Measurements from ENCODE around the gene ADAMTS6.
"Not testable (repeated sequence)": the region's sequence is repeated elsewhere in the genome, so short reads cannot be mapped to it uniquely, and the experiment has no call there.

The ADAMTS6 gene

GRCh38 chr5:65488038-65488687 lies 6.4 kb upstream of the ADAMTS6 start:
- not testable (repeated sequence) for H3K18ac ChIP-seq (ENCODE audit: low read length); H2AFZ ChIP-seq (ENCODE audit: low read length); H3K4me2 ChIP-seq (ENCODE audit: insufficient read depth, low read length, poor library complexity, severe bottlenecking); H2BK15ac ChIP-seq (ENCODE audit: low read length); H4K91ac ChIP-seq (ENCODE audit: low read depth, low read length, poor library complexity); H2BK12ac ChIP-seq (ENCODE audit: low read length); H2BK5ac ChIP-seq (ENCODE audit: low read length); DNase-seq (ENCODE audit: low spot score); H3K27me3 ChIP-seq (ENCODE audit: control insufficient read depth in 3 of 3, insufficient read depth in 3 of 3, low read depth in 1 of 3, low read length in 3 of 3); H3K4me1 ChIP-seq (ENCODE audit: control insufficient read depth in 2 of 2, insufficient read depth in 1 of 2, low read depth in 1 of 2, low read length in 2 of 2); H3K9ac ChIP-seq (ENCODE audit: low read depth, low read length, poor library complexity); H3K9me3 ChIP-seq (replicated peaks in 1 of 2; ENCODE audit: control insufficient read depth in 2 of 2, insufficient read depth in 1 of 2, low read depth in 1 of 2, low read length in 2 of 2); H4K8ac ChIP-seq (ENCODE audit: low read depth, low read length); H3K27ac ChIP-seq (replicated peaks; ENCODE audit: low read length); H2BK120ac ChIP-seq (ENCODE audit: low read depth, low read length); H3K79me1 ChIP-seq (ENCODE audit: low read depth, low read length); H3K14ac ChIP-seq (ENCODE audit: low read length); H3K4ac ChIP-seq (ENCODE audit: low read length); H3K23ac ChIP-seq (ENCODE audit: low read depth, low read length, poor library complexity); H3K4me3 ChIP-seq (ENCODE audit: low read length in 2 of 2); H2AK5ac ChIP-seq (ENCODE audit: low read depth, low read length)
- H3K36me3 ChIP-seq (replicated peaks in 1 of 2; ENCODE audit: control insufficient read depth in 2 of 2, insufficient read depth in 2 of 2, low read length in 2 of 2), result peaks cover 0 to 10% of the 10 kb centered on the region in 2 donors
- no CpG with 5 or more reads among the region's 7 CpGs for WGBS, 2 donors (ENCODE audit: extremely low coverage in 2 of 2, insufficient read length in 2 of 2, insufficient replicate concordance in 1 of 2)

- not testable (repeated sequence) for H3K9me3 ChIP-seq (replicated peaks in 1 of 2; ENCODE audit: control insufficient read depth in 2 of 2, insufficient read depth in 1 of 2, low read depth in 1 of 2, low read length in 2 of 2); H3K9ac ChIP-seq (ENCODE audit: low read depth, low read length, poor library complexity); H2AK5ac ChIP-seq (ENCODE audit: low read depth, low read length); H2BK5ac ChIP-seq (ENCODE audit: low read length); H3K27ac ChIP-seq (replicated peaks; ENCODE audit: low read length); H2BK12ac ChIP-seq (ENCODE audit: low read length); H3K4me1 ChIP-seq (ENCODE audit: control insufficient read depth in 2 of 2, insufficient read depth in 1 of 2, low read depth in 1 of 2, low read length in 2 of 2); DNase-seq (ENCODE audit: low spot score); H3K14ac ChIP-seq (ENCODE audit: low read length); H3K4me2 ChIP-seq (ENCODE audit: insufficient read depth, low read length, poor library complexity, severe bottlenecking); H3K27me3 ChIP-seq (ENCODE audit: control insufficient read depth in 3 of 3, insufficient read depth in 3 of 3, low read depth in 1 of 3, low read length in 3 of 3); H3K4me3 ChIP-seq (ENCODE audit: low read length in 2 of 2); H2BK120ac ChIP-seq (ENCODE audit: low read depth, low read length); H3K4ac ChIP-seq (ENCODE audit: low read length); H2AFZ ChIP-seq (ENCODE audit: low read length); H4K8ac ChIP-seq (ENCODE audit: low read depth, low read length); H3K79me1 ChIP-seq (ENCODE audit: low read depth, low read length); H4K91ac ChIP-seq (ENCODE audit: low read depth, low read length, poor library complexity); H2BK15ac ChIP-seq (ENCODE audit: low read length); H3K23ac ChIP-seq (ENCODE audit: low read depth, low read length, poor library complexity); H3K18ac ChIP-seq (ENCODE audit: low read length)
- H3K36me3 ChIP-seq (replicated peaks in 1 of 2; ENCODE audit: control insufficient read depth in 2 of 2, insufficient read depth in 2 of 2, low read length in 2 of 2), result peaks cover 0 to 10% of the 10 kb centered on the region in 2 donors
- no CpG with 5 or more reads among the region's 2 CpGs for WGBS, 2 donors (ENCODE audit: extremely low coverage in 2 of 2, insufficient read length in 2 of 2, insufficient replicate concordance in 1 of 2)
Observed at GRCh38 chr5:65486803-65487202, 5.1 kb upstream of the ADAMTS6 start.

GRCh38 chr5:65485405-65485804 lies 3.7 kb upstream of the ADAMTS6 start:
- H3K27me3 ChIP-seq (ENCODE audit: control insufficient read depth in 3 of 3, insufficient read depth in 3 of 3, low read depth in 1 of 3, low read length in 3 of 3), result no peaks in the 10 kb centered on the region
- H2AK5ac ChIP-seq (ENCODE audit: low read depth, low read length), result no peak overlapping the region
- no peak overlapping the region for H3K4ac ChIP-seq (ENCODE audit: low read length)
- no peak overlapping the region for H3K23ac ChIP-seq (ENCODE audit: low read depth, low read length, poor library complexity)
- no peaks in the 10 kb centered on the region for H3K79me1 ChIP-seq (ENCODE audit: low read depth, low read length)
- H4K91ac ChIP-seq (ENCODE audit: low read depth, low read length, poor library complexity), result no peak overlapping the region
- no peak overlapping the region for H3K18ac ChIP-seq (ENCODE audit: low read length)
- no peak overlapping the region for H2BK5ac ChIP-seq (ENCODE audit: low read length)
- no CpG with 5 or more reads among the region's 28 CpGs for WGBS, 2 donors (ENCODE audit: extremely low coverage in 2 of 2, insufficient read length in 2 of 2, insufficient replicate concordance in 1 of 2)
- H3K9me3 ChIP-seq (replicated peaks in 1 of 2; ENCODE audit: control insufficient read depth in 2 of 2, insufficient read depth in 1 of 2, low read depth in 1 of 2, low read length in 2 of 2), result no peaks in the 10 kb centered on the region
- no peak overlapping the region for H4K8ac ChIP-seq (ENCODE audit: low read depth, low read length)
- no peak overlapping the region for H3K14ac ChIP-seq (ENCODE audit: low read length)
- H2AFZ ChIP-seq (ENCODE audit: low read length), result no peak overlapping the region
- no peak overlapping the region for H3K4me3 ChIP-seq (ENCODE audit: low read length in 2 of 2)
- H2BK120ac ChIP-seq (ENCODE audit: low read depth, low read length), result no peak overlapping the region
- H3K36me3 ChIP-seq (replicated peaks in 1 of 2; ENCODE audit: control insufficient read depth in 2 of 2, insufficient read depth in 2 of 2, low read length in 2 of 2), result peaks cover 0 to 9% of the 10 kb centered on the region in 2 donors
- H2BK15ac ChIP-seq (ENCODE audit: low read length), result no peak overlapping the region
- DNase-seq (ENCODE audit: low spot score), result no peak
- H3K9ac ChIP-seq (ENCODE audit: low read depth, low read length, poor library complexity), result no peak overlapping the region
- no peak overlapping the region for H2BK12ac ChIP-seq (ENCODE audit: low read length)
- H3K4me1 ChIP-seq (ENCODE audit: control insufficient read depth in 2 of 2, insufficient read depth in 1 of 2, low read depth in 1 of 2, low read length in 2 of 2), result peaks cover 2 to 5% of the 10 kb centered on the region in 2 donors
- H3K27ac ChIP-seq (replicated peaks; ENCODE audit: low read length), result no peak overlapping the region
- no peak overlapping the region for H3K4me2 ChIP-seq (ENCODE audit: insufficient read depth, low read length, poor library complexity, severe bottlenecking)

DNA sequence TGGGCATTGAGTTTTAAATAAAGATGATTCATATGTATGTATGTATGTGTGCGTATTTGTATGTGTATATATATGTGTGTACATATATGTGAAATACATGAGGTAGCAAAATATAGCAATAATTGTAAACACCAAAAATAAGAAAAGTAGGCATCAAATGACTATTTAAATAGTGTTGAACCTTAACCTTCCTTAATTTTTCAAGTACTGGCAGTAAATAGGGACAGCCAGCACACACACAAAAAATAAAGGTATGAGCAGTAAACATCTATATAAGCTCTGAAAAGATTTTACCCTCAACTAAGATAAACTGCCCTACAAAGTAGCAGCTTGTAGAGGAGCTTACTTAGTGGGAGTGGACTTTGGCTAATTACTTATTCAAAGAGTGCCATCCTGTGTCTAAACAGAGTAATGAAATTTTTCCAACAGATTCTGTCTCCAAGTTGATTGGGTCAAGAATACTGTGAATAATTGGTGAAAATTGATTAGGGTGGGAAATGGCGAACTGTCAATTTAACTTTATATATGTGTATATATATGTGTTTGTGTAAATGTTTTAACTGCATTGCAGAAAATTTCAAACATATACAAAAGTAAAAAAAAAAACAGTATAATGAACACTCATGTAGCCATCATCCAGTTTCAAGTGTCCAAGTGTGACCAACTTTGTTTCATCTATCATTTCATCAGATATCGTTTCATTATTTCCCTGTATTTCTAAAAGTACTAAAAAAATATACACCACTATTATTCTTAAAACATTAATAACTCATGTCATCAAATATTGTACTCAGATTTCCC lies 2.0 kb upstream of the ADAMTS6 start:
- Histone ChIP-seq H3K4me1 (ENCODE audit: control insufficient read depth in 2 of 2, insufficient read depth in 1 of 2, low read depth in 1 of 2, low read length in 2 of 2) (peaks cover 2 to 8% of the 10 kb centered on the region in 2 donors), H2AK5ac (ENCODE audit: low read depth, low read length) (no peak overlapping the region), H3K23ac (ENCODE audit: low read depth, low read length, poor library complexity) (no peak overlapping the region), H3K27me3 (ENCODE audit: control insufficient read depth in 3 of 3, insufficient read depth in 3 of 3, low read depth in 1 of 3, low read length in 3 of 3) (no peaks in the 10 kb centered on the region), H3K79me1 (ENCODE audit: low read depth, low read length) (no peaks in the 10 kb centered on the region), H3K27ac (replicated peaks; ENCODE audit: low read length) (no peak overlapping the region), H3K14ac (ENCODE audit: low read length) (no peak overlapping the region), H2BK15ac (ENCODE audit: low read length) (no peak overlapping the region), H3K4me3 (ENCODE audit: low read length in 2 of 2) (no peak overlapping the region), H4K91ac (ENCODE audit: low read depth, low read length, poor library complexity) (no peak overlapping the region), H3K4ac (ENCODE audit: low read length) (no peak overlapping the region), H3K18ac (ENCODE audit: low read length) (no peak overlapping the region), H3K36me3 (replicated peaks in 1 of 2; ENCODE audit: control insufficient read depth in 2 of 2, insufficient read depth in 2 of 2, low read length in 2 of 2) (peaks cover 0 to 5% of the 10 kb centered on the region in 2 donors), H2BK12ac (ENCODE audit: low read length) (no peak overlapping the region), H2AFZ (ENCODE audit: low read length) (peak overlapping the region; percentile 90), H3K4me2 (ENCODE audit: insufficient read depth, low read length, poor library complexity, severe bottlenecking) (no peak overlapping the region), H2BK120ac (ENCODE audit: low read depth, low read length) (no peak overlapping the region), H2BK5ac (ENCODE audit: low read length) (no peak overlapping the region), H3K9me3 (replicated peaks in 1 of 2; ENCODE audit: control insufficient read depth in 2 of 2, insufficient read depth in 1 of 2, low read depth in 1 of 2, low read length in 2 of 2) (no peaks in the 10 kb centered on the region), H4K8ac (ENCODE audit: low read depth, low read length) (no peak overlapping the region), H3K9ac (ENCODE audit: low read depth, low read length, poor library complexity) (no peak overlapping the region)
- WGBS, 2 donors (ENCODE audit: extremely low coverage in 2 of 2, insufficient read length in 2 of 2, insufficient replicate concordance in 1 of 2), result no CpG with 5 or more reads among the region's 3 CpGs
- no peak for DNase-seq (ENCODE audit: low spot score)
